HepG2 (cell line): ENCODE measurements around the gene ZCCHC17. TPM values are rescaled to one million over a fixed set of nuclear protein-coding genes. Genes with fewer than 3 reads are reported as not detected.

Source experiments
- ELF4 ChIP-seq: sonication (generic); formaldehyde crosslinking; IDR thresholded peaks from 2 replicates; pipeline ENCODE4 v1.5.0; 2020; ENCODE audit warnings: missing genetic modification reagents, mild to moderate bottlenecking, moderate library complexity, borderline replicate concordance
- FOXO1 ChIP-seq: sonication (generic); formaldehyde crosslinking; IDR thresholded peaks from 2 replicates; pipeline ENCODE4 v1.4.0; 2020; ENCODE audit warnings: missing genetic modification reagents
- GABPA ChIP-seq, 2 experiments: IDR thresholded peaks; 2 replicates each; pipeline ENCODE4 v1.6.1; 2011 to 2016; ENCODE audit warnings: low read depth in 2 of 2, low read length in 1 of 2, missing biosample characterization in 1 of 2, missing genetic modification characterization in 1 of 2
- HCFC1 ChIP-seq: fragments of 150-350 bp; IDR thresholded peaks from 2 replicates; pipeline ENCODE4 v1.6.1; 2014; ENCODE audit warnings: low read depth, low read length
- MTERF4 ChIP-seq: sonication (generic); formaldehyde crosslinking; IDR thresholded peaks from 2 replicates; pipeline ENCODE4 v1.8.0; 2023; ENCODE audit warnings: mild to moderate bottlenecking, missing genetic modification reagents
- PITX1 ChIP-seq: sonication (generic); formaldehyde crosslinking; IDR thresholded peaks from 2 replicates; pipeline ENCODE4 v1.5.1; 2020; ENCODE audit warnings: mild to moderate bottlenecking, missing genetic modification reagents
- PRPF4 ChIP-seq: fragments of 200-400 bp; formaldehyde crosslinking; IDR thresholded peaks from 2 replicates; pipeline ENCODE4 v1.6.1; 2016; ENCODE audit warnings: low read length, low read depth; ENCODE audit not compliant: poor library complexity, severe bottlenecking
- TOPORS ChIP-seq: sonication (generic); formaldehyde crosslinking; IDR thresholded peaks from 2 replicates; pipeline ENCODE4 v1.8.0; 2023; ENCODE audit warnings: mild to moderate bottlenecking, missing genetic modification reagents
- ZBTB40 ChIP-seq, 2 experiments: fragments of 450-650 bp in 1 of 2; sonication (generic) in 1 of 2; formaldehyde crosslinking in 1 of 2; IDR thresholded peaks; 2 replicates each; pipeline versions ENCODE4 v1.6.1 to v1.8.0; 2016 to 2022; ENCODE audit warnings: antibody characterized with exemption in 1 of 2, mild to moderate bottlenecking in 1 of 2, missing genetic modification reagents in 1 of 2
- ZFP90 ChIP-seq: sonication (generic); formaldehyde crosslinking; IDR thresholded peaks from 2 replicates; pipeline ENCODE4 v1.8.0; 2022; ENCODE audit warnings: missing genetic modification reagents, mild to moderate bottlenecking, inconsistent platforms, borderline replicate concordance
- ZNF24 ChIP-seq: fragments of 450-650 bp; IDR thresholded peaks from 2 replicates; pipeline ENCODE4 v1.6.1; 2017; ENCODE audit warnings: antibody characterized with exemption, mild to moderate bottlenecking
- ZNF432 ChIP-seq: sonication (generic); formaldehyde crosslinking; IDR thresholded peaks from 2 replicates; pipeline ENCODE4 v1.5.0; 2020; ENCODE audit warnings: missing genetic modification reagents, mild to moderate bottlenecking, borderline replicate concordance
- polyA plus RNA-seq, 8 experiments: library from polyadenylated mRNA; depleted of rRNA in 3 of 8; stranded (reverse) in 7 of 8; unstranded in 1 of 8; fragments of >200 nt; fragmentation: Illumina TruSeq in 4 of 8; extraction: Trizol in 4 of 8; gene quantifications; 2 replicates each; pipeline versions ENCODE4 v1.2.1 to v1.2.3, GENCODE V29; 2011 to 2016; ENCODE audit warnings: low read depth in 4 of 8, missing spikeins in 1 of 8, mixed read lengths in 1 of 8; ENCODE audit not compliant: insufficient read depth in 1 of 8
- total RNA-seq, 5 experiments: library from RNA; depleted of rRNA; stranded (reverse); fragments of >200 nt; fragmentation: Illumina TruSeq; extraction: Trizol; gene quantifications; 2 replicates each; pipeline ENCODE4 v1.2.3, GENCODE V29; 2016; ENCODE audit warnings: low read depth in 1 of 5
- TF ChIP-seq, protein P1 (sequence below): sonication (generic); formaldehyde crosslinking; IDR thresholded peaks from 2 replicates; pipeline ENCODE4 v1.4.0; 2020; ENCODE audit warnings: mild to moderate bottlenecking, missing genetic modification reagents
- TF ChIP-seq, protein P2 (sequence below): sonication (generic); formaldehyde crosslinking; IDR thresholded peaks from 2 replicates; pipeline ENCODE4 v1.5.1; 2020; ENCODE audit warnings: missing genetic modification reagents, mild to moderate bottlenecking, borderline replicate concordance

Gene ZCCHC17
- total and polyA plus RNA-seq, 2 of the 13 experiments (the other 11 are each of a cell fraction or from before 2014, with no cell fraction given) = 20.5 to 53.0 TPM

DNA sequence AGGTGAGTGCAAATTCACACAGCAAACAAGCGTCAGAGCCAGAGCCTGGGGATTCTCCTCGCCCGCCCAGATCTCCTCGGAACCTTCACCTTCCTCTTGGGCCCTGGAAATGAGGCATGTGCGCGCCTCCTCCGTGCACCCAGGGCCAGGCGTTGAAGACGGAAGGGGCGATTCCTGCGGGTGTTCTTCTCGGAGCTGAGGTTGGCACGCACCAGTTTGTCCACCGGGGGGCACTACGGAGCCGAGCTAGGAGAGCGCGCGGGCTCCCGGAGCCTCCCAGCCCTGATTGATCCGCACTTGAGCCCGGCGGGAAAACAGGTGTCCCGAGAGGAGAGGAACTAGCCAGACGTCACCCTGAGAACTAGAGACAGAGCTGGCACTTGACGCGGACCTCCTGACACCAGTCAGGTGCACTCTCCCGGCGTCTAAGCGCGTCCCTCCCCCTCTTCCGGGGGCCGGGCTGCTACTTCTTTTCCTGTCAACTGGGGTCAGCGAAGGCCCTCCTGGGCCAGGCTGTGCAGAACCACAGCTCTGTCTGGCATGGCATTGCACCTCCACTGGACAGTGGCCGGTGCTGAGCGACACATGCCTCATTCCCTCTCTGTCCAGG lies 97.9 kb downstream of the ZCCHC17 start (continued):
- no peak for TF ChIP-seq ZBTB40 (IDR thresholded peaks at IDR 0.05)
- no peak for TF ChIP-seq ZBTB40 (CRISPR knock-in tag; IDR thresholded peaks at IDR 0.05)
- TF ChIP-seq ZFP90 (CRISPR knock-in tag) = 0 out of 2 replicates have a peak, but pooled peaks have one; percentile 29
- no peak for TF ChIP-seq TOPORS (CRISPR knock-in tag)
- TF ChIP-seq, protein P1, sequence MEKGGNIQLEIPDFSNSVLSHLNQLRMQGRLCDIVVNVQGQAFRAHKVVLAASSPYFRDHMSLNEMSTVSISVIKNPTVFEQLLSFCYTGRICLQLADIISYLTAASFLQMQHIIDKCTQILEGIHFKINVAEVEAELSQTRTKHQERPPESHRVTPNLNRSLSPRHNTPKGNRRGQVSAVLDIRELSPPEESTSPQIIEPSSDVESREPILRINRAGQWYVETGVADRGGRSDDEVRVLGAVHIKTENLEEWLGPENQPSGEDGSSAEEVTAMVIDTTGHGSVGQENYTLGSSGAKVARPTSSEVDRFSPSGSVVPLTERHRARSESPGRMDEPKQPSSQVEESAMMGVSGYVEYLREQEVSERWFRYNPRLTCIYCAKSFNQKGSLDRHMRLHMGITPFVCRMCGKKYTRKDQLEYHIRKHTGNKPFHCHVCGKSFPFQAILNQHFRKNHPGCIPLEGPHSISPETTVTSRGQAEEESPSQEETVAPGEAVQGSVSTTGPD (CRISPR knock-in tag) = no peak
- TF ChIP-seq PITX1 = no peak
- no peak for TF ChIP-seq ZNF24
- peak; percentile 90; the same call in 1 of the 2 replicates for TF ChIP-seq MTERF4 (CRISPR knock-in tag)
- no peak for TF ChIP-seq ELF4 (CRISPR knock-in tag)
- no peak for TF ChIP-seq PRPF4
- 0 out of 2 replicates have a peak, but pooled peaks have one; percentile 25 for TF ChIP-seq FOXO1 (CRISPR knock-in tag)
- TF ChIP-seq GABPA (IDR thresholded peaks at IDR 0.05; ENCODE audit: low read depth, low read length) = no peak
- TF ChIP-seq GABPA (CRISPR knock-in tag; IDR thresholded peaks at IDR 0.05; ENCODE audit: low read depth) = peak; percentile 66
- no peak for TF ChIP-seq ZNF432 (CRISPR knock-in tag)
- TF ChIP-seq, protein P2, sequence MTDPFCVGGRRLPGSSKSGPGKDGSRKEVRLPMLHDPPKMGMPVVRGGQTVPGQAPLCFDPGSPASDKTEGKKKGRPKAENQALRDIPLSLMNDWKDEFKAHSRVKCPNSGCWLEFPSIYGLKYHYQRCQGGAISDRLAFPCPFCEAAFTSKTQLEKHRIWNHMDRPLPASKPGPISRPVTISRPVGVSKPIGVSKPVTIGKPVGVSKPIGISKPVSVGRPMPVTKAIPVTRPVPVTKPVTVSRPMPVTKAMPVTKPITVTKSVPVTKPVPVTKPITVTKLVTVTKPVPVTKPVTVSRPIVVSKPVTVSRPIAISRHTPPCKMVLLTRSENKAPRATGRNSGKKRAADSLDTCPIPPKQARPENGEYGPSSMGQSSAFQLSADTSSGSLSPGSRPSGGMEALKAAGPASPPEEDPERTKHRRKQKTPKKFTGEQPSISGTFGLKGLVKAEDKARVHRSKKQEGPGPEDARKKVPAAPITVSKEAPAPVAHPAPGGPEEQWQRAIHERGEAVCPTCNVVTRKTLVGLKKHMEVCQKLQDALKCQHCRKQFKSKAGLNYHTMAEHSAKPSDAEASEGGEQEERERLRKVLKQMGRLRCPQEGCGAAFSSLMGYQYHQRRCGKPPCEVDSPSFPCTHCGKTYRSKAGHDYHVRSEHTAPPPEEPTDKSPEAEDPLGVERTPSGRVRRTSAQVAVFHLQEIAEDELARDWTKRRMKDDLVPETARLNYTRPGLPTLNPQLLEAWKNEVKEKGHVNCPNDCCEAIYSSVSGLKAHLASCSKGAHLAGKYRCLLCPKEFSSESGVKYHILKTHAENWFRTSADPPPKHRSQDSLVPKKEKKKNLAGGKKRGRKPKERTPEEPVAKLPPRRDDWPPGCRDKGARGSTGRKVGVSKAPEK (CRISPR knock-in tag) = no peak
- TF ChIP-seq HCFC1 = no peak
